SKM-1 (cell line): ENCODE measurements around the gene TAF7.
"Not testable (repeated sequence)": the region's sequence is repeated elsewhere in the genome, so short reads cannot be mapped to it uniquely, and the experiment has no call there.

Experiments
- DNase-seq: peaks from one replicate; lab custom pipeline; 2025; ENCODE audit not compliant: unreplicated experiment; lab: John Stamatoyannopoulos, UW

The TAF7 gene

DNA sequence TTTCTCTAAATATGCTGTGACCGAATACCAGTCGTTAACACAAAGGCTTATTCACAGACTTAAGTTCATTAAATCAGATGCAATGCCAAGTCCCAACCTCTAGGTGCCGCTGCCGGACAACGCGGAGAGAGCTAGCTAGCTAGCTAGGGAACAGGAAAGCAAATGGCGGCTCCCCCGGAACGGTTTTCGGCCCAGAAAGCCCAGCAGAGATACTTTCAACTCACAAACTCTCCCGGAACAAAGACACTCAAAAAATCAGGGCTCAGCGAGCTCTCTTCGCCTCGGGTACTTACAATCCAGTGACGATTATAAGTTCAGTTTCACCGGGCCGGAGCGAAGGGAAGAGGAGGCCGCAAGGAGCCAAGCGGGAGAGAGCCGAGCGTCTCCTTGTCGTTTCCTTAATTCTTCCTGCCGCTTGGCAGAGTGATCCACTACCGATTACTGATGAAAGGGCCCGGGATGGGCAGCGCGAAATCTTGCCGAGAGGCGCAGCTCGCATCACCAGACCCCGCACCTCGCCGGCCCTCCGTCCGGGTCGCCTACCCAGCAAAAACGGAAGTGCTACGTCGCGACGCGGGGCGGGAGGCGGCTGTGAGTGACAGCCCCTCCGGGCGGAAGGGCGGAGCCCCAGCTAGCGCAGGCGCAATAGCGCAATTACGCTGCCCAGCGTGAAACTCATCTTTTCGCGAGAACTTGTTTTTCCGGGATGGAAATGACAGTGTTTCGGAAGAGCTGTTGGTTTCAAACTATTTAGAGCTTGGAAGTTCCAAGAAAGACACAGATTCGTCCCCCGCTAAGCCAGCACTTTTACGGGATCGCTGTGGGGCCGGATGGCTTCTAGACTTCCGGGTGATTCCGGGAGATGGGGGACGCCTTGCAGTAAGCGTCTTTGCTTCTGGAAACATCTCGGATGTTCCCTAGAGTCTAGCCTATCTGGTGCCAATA is at the start of gene TAF7:
TSS of gene TAF7 (minus strand) at position 560 of the 945 bp plus-strand sequence. CDS start 740 bp downstream, outside the sequence.
- peak; percentile 62 for DNase-seq

GRCh38 chr5:141366016-141366896 is 45.7 kb upstream of the TAF7 start:
- no peak for DNase-seq

GRCh38 chr5:141363952-141364660 is 43.5 kb upstream of the TAF7 start, which contains the start of gene PCDHGA5:
PCDHGA5 (plus strand) TSS chr5:141364162; CDS start chr5:141364331, 169 bp downstream.
- DNase-seq, result no peak

- no peak for DNase-seq
Measured at GRCh38 chr5:141362719-141363118, 42.1 kb upstream of the TAF7 start.

- DNase-seq, result no peak
Measured at GRCh38 chr5:141360685-141361084, 40.1 kb upstream of the TAF7 start.

DNA sequence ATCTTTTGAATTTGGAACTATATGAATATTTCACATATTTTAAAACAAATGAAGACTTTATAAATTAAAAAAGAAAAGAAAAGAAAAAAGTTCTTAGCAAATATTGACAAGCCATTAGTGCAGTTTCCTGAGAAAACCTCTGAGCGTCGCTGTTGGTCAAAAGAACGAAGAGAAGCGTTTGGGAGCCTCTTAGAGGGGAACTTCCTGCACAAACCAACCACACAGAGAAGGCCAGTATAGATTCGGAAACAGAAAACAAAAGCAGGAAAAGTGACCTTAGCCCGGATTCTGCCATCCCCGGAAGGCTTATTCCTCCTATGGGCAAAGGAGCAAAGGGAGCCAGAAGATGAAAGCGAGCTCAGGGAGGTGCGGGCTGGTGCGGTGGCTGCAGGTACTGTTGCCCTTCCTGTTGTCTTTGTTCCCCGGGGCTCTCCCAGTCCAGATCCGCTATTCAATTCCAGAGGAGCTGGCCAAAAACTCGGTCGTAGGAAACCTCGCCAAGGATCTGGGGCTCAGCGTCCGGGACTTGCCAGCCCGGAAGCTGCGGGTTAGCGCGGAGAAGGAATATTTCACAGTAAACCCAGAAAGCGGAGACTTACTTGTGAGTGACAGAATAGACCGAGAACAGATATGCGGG is 39.3 kb upstream of the TAF7 start, which contains the start of gene PCDHGB2:
TSS of gene PCDHGB2 (plus strand) at position 205 of the 637 bp plus-strand sequence. CDS start at position 347, 142 bp downstream.
- DNase-seq, result no peak

- no peak for DNase-seq
Measured at GRCh38 chr5:141356950-141357349, 36.4 kb upstream of the TAF7 start.

- no peak for DNase-seq
Measured at GRCh38 chr5:141356133-141356532, 35.5 kb upstream of the TAF7 start.

DNA sequence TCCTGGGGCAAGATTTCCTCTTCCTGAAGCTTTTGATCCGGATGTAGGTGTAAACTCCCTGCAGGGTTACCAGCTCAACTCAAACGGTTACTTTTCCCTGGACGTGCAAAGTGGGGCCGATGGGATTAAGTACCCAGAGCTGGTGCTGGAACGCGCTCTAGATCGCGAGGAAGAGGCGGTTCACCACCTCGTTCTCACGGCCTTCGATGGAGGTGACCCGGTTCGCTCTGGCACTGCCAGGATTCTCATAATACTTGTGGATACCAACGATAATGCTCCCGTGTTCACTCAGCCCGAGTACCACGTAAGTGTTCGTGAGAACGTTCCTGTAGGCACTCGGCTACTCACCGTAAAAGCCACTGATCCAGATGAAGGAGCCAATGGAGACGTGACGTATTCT is 35.1 kb upstream of the TAF7 start:
- DNase-seq, result no peak

GRCh38 chr5:141354900-141355469 is 34.4 kb upstream of the TAF7 start, which contains the start of gene PCDHGA4:
PCDHGA4 (plus strand) TSS chr5:141355021; CDS start chr5:141355108, 87 bp downstream.
- DNase-seq, result no peak

DNA sequence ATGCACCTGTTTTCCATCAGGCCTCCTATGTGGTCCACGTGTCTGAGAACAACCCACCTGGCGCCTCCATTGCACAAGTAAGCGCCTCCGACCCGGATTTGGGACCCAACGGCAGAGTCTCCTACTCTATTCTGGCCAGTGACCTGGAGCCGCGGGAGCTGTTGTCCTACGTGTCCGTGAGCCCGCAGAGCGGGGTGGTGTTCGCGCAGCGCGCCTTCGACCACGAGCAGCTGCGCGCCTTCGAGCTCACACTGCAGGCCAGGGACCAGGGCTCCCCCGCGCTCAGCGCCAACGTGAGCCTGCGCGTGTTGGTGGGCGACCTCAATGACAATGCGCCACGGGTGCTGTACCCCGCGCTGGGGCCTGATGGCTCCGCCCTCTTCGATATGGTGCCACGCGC is 31.0 kb upstream of the TAF7 start:
- DNase-seq, result no peak

- no peak for DNase-seq
Measured at GRCh38 chr5:141349917-141350619, 29.5 kb upstream of the TAF7 start, which contains the start of gene PCDHGB1. PCDHGB1 (plus strand) TSS chr5:141350099; CDS start chr5:141350261, 162 bp downstream.

DNA sequence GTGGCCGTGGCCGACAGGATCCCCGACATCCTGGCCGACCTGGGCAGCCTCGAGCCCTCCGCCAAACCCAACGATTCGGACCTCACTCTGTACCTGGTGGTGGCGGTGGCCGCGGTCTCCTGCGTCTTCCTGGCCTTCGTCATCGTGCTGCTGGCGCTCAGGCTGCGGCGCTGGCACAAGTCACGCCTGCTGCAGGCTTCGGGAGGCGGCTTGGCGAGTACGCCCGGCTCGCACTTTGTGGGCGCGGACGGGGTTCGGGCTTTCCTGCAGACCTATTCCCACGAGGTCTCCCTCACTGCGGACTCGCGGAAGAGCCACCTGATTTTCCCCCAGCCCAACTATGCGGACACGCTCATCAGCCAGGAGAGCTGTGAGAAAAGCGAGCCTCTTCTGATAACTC is 25.4 kb upstream of the TAF7 start:
- not testable (repeated sequence) for DNase-seq

DNA sequence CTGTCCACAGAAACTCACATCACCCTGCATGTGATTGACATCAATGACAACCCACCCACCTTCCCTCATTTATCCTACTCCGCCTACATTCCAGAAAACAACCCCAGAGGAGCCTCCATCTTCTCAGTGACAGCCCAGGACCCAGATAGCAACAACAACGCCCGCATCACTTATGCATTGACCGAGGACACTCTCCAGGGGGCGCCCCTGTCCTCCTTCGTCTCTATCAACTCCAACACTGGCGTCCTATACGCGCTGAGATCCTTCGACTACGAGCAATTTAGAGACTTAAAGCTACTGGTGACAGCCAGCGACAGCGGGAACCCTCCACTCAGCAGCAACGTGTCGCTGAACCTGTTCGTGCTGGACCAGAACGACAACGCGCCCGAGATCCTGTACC is 24.7 kb upstream of the TAF7 start:
- no peak for DNase-seq

DNA sequence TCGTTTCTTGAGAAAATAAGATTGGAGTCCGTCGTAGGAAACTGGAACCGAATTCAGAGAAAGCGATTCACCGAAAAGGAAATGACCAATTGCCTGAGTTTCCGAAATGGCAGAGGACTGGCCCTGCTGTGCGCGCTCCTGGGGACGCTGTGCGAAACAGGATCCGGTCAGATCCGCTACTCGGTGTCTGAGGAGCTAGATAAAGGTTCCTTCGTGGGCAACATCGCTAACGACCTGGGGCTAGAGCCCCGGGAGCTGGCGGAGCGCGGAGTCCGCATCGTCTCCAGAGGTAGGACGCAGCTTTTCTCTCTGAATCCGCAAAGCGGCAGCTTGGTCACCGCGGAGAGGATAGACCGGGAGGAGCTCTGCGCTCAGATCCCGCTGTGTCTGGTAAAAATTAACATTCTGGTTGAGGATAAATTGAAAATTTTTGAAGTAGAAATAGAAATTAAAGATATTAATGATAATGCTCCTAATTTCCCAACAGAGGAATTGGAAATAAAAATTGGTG is 23.4 kb upstream of the TAF7 start:
- no peak for DNase-seq

- DNase-seq, result no peak
Measured at GRCh38 chr5:141343242-141343952, 22.8 kb upstream of the TAF7 start, which contains the start of gene PCDHGA3. PCDHGA3 (plus strand) TSS chr5:141343829; CDS start chr5:141344034, 205 bp downstream.

- no peak for DNase-seq
Measured at GRCh38 chr5:141342773-141343172, 22.2 kb upstream of the TAF7 start.

- not testable (repeated sequence) for DNase-seq
Measured at GRCh38 chr5:141340781-141341354, 20.3 kb upstream of the TAF7 start.
